HG02798 (cell line): Measurements from ENCODE around the gene WWC1.

Experiments
- ATAC-seq: cut with Tn5 transposase; IDR thresholded peaks from one replicate; pipeline ENCODE4 v1.9.1; 2021; ENCODE audit warnings: mild to moderate bottlenecking; ENCODE audit not compliant: unreplicated experiment, poor library complexity

The WWC1 gene

DNA sequence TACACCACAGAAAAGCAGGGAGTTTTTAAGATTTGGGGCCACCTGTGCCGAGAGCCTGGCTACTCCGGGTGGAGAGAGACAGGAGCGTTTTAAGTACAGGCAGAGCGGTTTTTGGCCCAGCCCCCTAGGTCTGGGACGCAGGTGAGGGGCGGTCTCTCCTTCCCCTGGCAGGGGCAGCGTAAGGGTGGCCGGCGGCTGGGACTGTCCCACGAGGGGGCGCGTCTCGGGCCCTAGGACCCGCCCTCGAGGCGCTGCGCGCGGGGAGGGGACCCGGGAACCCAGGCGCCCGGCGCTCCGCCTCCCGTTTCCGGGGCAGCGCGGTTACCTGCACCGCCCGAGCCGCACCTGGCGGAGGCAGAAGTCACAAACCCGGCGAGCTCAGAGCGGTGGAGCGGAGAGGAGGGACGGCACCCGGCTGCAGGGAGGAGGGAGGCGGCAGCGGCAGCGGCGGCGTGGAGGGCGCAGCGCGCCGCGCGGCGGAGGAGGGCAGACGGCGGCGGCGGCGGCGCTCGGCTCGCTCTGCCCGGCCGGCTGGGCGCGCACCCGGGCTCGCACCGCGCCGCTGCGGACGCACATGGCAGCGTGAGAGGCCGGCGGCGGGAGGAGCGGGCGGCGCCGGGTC, at the start of gene WWC1:
WWC1 (plus strand) TSS at position 304 of the 622 bp plus-strand sequence. CDS start 508 bp downstream, outside the sequence.
- peak; percentile 77 for ATAC-seq

GRCh38 chr5:168244838-168245559, 46.4 kb upstream of the WWC1 start:
- no peak for ATAC-seq

- ATAC-seq, result no peak
These were observed 41.5 kb upstream of the WWC1 start for GRCh38 chr5:168249923-168250322.

- no peak for ATAC-seq
These were observed 40.2 kb upstream of the WWC1 start for GRCh38 chr5:168251259-168251658.

DNA sequence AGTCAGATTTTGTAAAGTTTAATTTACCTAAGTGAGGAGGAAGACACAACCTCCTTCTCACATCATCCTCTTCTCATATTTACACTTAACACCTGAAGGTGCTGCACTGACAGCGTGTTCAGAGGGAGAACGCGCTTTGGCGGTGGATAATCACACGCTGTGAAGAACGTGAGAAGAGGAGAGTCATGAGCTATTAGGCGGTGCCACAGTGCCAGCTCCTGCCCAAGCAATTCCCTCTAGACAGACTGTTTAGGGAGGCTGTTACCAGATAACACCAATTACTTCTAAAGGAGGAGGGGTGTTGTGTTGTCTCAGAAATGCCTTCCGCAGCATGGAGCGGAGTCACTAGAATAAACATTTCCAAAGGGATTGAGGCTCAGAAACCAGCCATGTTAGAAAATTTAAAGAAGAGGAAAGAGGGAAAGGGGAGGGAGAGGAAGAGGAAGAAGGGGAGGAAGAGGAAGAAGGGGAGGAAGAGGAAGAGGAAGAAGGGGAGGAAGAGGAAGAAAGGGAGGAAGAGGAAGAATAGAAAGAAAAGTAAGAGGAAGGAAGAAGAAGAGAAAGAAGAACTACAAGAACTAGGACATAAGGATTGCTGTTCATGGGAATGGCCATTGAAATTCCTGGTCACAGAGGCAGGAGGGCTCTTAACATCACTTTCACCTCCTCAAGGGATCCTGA, 37.3 kb upstream of the WWC1 start:
- no peak for ATAC-seq

DNA sequence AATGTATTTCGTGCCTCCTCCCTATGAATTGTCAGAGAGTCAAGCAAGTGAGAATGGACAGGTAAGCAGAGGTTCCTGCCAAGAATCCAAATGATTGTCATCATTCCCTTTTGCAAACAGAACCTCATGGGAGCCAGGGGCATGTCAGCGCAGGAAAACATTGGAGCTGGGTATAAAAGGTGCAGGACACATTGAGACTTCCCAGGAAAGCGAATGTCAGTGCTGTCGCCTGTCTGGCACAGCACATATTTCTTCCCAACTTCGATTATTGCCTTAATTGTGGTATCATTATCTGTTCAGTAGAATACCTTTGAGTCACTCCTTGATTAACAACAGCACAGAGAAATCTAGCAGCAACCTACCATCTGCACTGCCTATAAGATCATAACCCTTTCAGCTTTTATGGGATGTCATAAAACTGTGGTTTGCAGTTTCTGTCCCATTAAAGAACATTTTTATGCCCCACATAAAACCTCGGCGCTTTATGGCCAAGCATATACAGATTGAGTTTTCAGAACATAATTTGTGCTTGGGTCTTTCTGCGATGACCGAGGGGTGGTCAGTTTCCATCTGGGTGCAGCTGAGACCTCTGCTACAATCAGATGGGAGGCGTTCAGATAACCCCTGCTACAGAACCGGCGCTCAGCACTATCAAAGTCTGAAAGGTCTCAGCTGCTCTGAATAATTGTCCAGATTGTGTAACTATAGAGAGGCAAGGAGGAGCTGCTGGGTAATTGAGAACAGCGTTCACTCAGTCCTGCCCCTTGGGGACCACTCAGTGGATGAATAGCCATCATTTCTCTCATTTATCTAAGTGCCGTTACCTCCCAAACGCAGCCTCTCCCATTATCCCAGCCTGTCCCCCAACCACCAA, 30.9 kb upstream of the WWC1 start:
- ATAC-seq, result no peak

- no peak for ATAC-seq
These were observed 30.2 kb upstream of the WWC1 start for GRCh38 chr5:168261227-168261571.

DNA sequence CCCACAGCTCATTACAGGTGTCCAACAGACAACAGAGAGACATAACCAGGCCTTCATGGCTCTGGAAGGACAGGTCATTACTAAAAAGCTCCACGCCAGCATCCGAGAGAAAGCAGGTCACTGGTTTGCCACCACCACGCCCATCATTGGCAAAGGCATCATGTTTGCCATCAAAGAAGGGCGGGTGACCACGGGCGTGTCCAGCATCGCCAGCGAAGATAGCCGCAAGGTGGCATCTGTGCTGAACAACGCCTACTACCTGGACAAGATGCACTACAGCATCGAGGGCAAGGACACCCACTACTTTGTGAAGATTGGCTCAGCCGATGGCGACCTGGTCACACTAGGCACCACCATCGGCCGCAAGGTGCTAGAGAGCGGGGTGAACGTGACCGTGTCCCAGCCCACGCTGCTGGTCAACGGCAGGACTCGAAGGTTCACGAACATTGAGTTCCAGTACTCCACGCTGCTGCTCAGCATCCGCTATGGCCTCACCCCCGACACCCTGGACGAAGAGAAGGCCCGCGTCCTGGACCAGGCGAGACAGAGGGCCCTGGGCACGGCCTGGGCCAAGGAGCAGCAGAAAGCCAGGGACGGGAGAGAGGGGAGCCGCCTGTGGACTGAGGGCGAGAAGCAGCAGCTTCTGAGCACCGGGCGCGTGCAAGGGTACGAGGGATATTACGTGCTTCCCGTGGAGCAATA, 29.3 kb upstream of the WWC1 start:
- ATAC-seq, result no peak

- no peak for ATAC-seq
These were observed 28.3 kb upstream of the WWC1 start for GRCh38 chr5:168263121-168263520.

- no peak for ATAC-seq
These were observed 25.4 kb upstream of the WWC1 start for GRCh38 chr5:168266016-168266415.

GRCh38 chr5:168268949-168269936, 22.2 kb upstream of the WWC1 start:
- peak; percentile 89 for ATAC-seq

GRCh38 chr5:168269937-168270330, 21.5 kb upstream of the WWC1 start:
- ATAC-seq, result no peak

DNA sequence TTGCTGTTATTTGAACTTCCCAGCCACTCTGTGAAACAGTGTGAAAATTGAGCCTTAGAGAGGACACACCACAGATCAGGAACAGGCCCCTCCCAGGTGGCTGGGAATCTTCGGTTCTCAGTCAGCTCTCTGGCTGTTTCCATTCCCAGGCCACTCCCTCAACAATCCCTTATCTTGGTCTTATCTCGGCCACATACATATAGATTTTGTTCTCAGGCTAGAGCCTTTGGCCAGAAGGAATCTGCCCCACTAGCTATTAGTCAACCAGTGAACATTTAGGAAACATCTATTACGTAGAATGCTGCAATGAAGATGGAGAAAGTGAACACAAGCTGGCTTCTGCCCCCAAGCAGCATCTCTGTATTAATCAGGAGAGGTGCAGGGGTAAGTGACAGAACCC, 21.0 kb upstream of the WWC1 start:
- ATAC-seq, result no peak

GRCh38 chr5:168273056-168273980, 18.1 kb upstream of the WWC1 start:
- ATAC-seq, result no peak

DNA sequence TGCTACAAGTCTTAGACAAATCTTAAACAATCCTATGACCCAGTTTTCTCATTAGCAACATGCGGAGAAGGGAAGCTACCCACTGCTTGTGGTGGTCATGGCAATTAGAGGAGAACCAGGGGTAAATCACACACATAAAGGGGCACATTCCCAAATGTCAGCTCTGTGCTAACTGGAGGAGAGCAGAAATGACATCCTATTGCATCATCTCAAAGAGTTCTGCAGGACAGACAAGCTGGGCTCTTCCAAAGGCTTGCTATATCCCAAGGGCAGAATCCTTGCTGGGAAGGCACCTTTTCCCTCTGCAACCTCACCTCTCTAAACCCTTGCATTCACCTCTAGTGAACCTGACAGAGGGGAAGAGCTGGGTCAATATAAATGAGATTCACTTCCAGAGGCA, 17.0 kb upstream of the WWC1 start:
- no peak for ATAC-seq

- ATAC-seq, result no peak
These were observed 15.5 kb upstream of the WWC1 start for GRCh38 chr5:168275940-168276339.

DNA sequence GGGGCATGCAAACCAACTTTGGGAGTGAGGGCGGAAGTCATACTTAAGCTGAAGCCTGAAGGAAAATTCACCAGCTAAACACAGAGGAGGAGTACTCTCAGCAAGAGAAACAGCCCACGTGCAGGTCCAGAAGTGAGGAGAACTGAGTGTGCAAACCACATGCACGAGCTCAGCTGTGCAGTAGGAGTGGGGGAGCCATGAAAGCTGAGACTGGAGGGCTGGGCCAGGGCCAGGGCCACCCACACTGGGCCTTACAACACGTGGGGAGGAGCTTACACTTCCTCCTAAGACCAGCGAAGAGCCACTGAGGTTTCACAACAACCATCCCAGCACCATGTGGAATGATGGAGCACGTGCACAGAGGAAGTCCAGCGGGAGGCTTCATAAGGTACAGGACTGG, 9.3 kb upstream of the WWC1 start:
- ATAC-seq, result no peak

- ATAC-seq, result no peak
These were observed 6.6 kb upstream of the WWC1 start for GRCh38 chr5:168284809-168285208.
